WTC11 (cell line): ENCODE data around the gene KCNMA1. TPM values are rescaled to one million over a fixed set of nuclear protein-coding genes. Genes with fewer than 3 reads are reported as not detected.
A peak's percentile ranks its signal among the peaks of the same experiment; 100 is the strongest.

Source experiments
- ATAC-seq: fragments of 200-7000 bp; cut with Tn5 transposase; 2 replicates; pipeline ENCODE4 v1.10.0; 2021; ENCODE audit warnings: mild to moderate bottlenecking, moderate library complexity
- CTCF ChIA-PET: fragments of 300-600 bp; sonication (Branson Sonifier 250); formaldehyde crosslinking; loops from one replicate; lab custom pipeline; 2021; ENCODE audit warnings: antibody characterized with exemption; lab: Charles Lee
- POLR2A ChIA-PET: fragments of 350-600 bp; sonication (Branson Sonifier 250); formaldehyde crosslinking; loops from one replicate; lab custom pipeline; 2021; ENCODE audit warnings: antibody characterized with exemption; lab: Charles Lee
- DNase-seq: peaks from one replicate; pipeline ENCODE4 v3.0.0; 2021; ENCODE audit warnings: low spot score
- H3K27ac Mint-ChIP-seq: 2 replicates; pipeline ENCODE4 v1.8.0; 2021; ENCODE audit warnings: mixed read lengths
- H3K27me3 Mint-ChIP-seq: 2 replicates; pipeline ENCODE4 v1.8.0; 2021; ENCODE audit warnings: low read depth, mild to moderate bottlenecking, moderate library complexity, mixed read lengths
- H3K36me3 Mint-ChIP-seq: 2 replicates; pipeline ENCODE4 v1.8.0; 2021; ENCODE audit warnings: mixed read lengths
- H3K4me1 Mint-ChIP-seq: 2 replicates; pipeline ENCODE4 v1.8.0; 2022; ENCODE audit warnings: mixed read lengths
- H3K4me3 Mint-ChIP-seq: 2 replicates; pipeline ENCODE4 v1.8.0; 2021; ENCODE audit warnings: mild to moderate bottlenecking, moderate library complexity, mixed read lengths
- H3K9me3 Mint-ChIP-seq: 2 replicates; pipeline ENCODE4 v1.8.0; 2021; ENCODE audit warnings: mixed read lengths
- AFF4 ChIP-seq: sonication (generic); formaldehyde crosslinking; IDR thresholded peaks from 2 replicates; pipeline ENCODE4 v1.8.1; 2023; ENCODE audit warnings: mild to moderate bottlenecking, missing genetic modification reagents, borderline replicate concordance
- ATF6 ChIP-seq: sonication (generic); formaldehyde crosslinking; IDR thresholded peaks from 2 replicates; pipeline ENCODE4 v1.8.1; 2023; ENCODE audit warnings: mild to moderate bottlenecking, missing genetic modification reagents
- ETV6 ChIP-seq: sonication (generic); formaldehyde crosslinking; IDR thresholded peaks from 2 replicates; pipeline ENCODE4 v1.8.1; 2022; ENCODE audit warnings: mild to moderate bottlenecking, missing genetic modification reagents
- FOXJ3 ChIP-seq: sonication (generic); formaldehyde crosslinking; IDR thresholded peaks from 2 replicates; pipeline ENCODE4 v1.9.0; 2021; ENCODE audit warnings: missing genetic modification reagents, mild to moderate bottlenecking, borderline replicate concordance
- FOXK1 ChIP-seq: sonication (generic); formaldehyde crosslinking; IDR thresholded peaks from 2 replicates; pipeline ENCODE4 v1.8.0; 2022; ENCODE audit warnings: mild to moderate bottlenecking, moderate library complexity, missing genetic modification reagents
- FOXP1 ChIP-seq: sonication (generic); formaldehyde crosslinking; IDR thresholded peaks from 2 replicates; pipeline ENCODE4 v1.8.0; 2022; ENCODE audit warnings: missing genetic modification reagents, mild to moderate bottlenecking, moderate library complexity, borderline replicate concordance
- GRHL2 ChIP-seq: fragments of 250-450 bp; sonication (Bioruptor Pico); IDR thresholded peaks from 2 replicates; pipeline ENCODE4 v1.8.0; 2022; ENCODE audit warnings: mild to moderate bottlenecking, moderate library complexity; ENCODE audit not compliant: insufficient replicate concordance, severe bottlenecking
- GTF2I ChIP-seq: fragments of 250-450 bp; sonication (Bioruptor Pico); conservative IDR thresholded peaks from 2 replicates; pipeline ENCODE4 v1.4.0; 2021; ENCODE audit warnings: mild to moderate bottlenecking
- IRF2 ChIP-seq: sonication (generic); formaldehyde crosslinking; IDR thresholded peaks from 2 replicates; pipeline ENCODE4 v1.8.0; 2022; ENCODE audit warnings: low read depth, missing genetic modification reagents, borderline replicate concordance
- NFE2L1 ChIP-seq: sonication (generic); formaldehyde crosslinking; IDR thresholded peaks from 2 replicates; pipeline ENCODE4 v1.8.1; 2023; ENCODE audit warnings: missing genetic modification reagents
- RELA ChIP-seq: sonication (generic); formaldehyde crosslinking; IDR thresholded peaks from 2 replicates; pipeline ENCODE4 v1.8.1; 2022; ENCODE audit warnings: missing genetic modification reagents, mild to moderate bottlenecking, borderline replicate concordance
- TCF7 ChIP-seq: sonication (generic); formaldehyde crosslinking; IDR thresholded peaks from 2 replicates; pipeline ENCODE4 v1.8.0; 2022; ENCODE audit warnings: mild to moderate bottlenecking, low read depth, missing genetic modification reagents, moderate library complexity
- TEAD1 ChIP-seq: sonication (generic); formaldehyde crosslinking; IDR thresholded peaks from 2 replicates; pipeline ENCODE4 v1.8.0; 2022; ENCODE audit warnings: mild to moderate bottlenecking, missing genetic modification reagents
- USF2 ChIP-seq: sonication (generic); formaldehyde crosslinking; IDR thresholded peaks from 2 replicates; pipeline ENCODE4 v1.8.1; 2023; ENCODE audit warnings: mild to moderate bottlenecking, missing genetic modification reagents, moderate library complexity
- ZBTB43 ChIP-seq: sonication (generic); formaldehyde crosslinking; IDR thresholded peaks from 2 replicates; pipeline ENCODE4 v1.8.1; 2023; ENCODE audit warnings: mild to moderate bottlenecking, missing genetic modification reagents
- ZMAT4 ChIP-seq: fragments of 250-450 bp; sonication (Bioruptor Pico); IDR thresholded peaks from 2 replicates; pipeline ENCODE4 v1.9.0; 2021; ENCODE audit warnings: mild to moderate bottlenecking
- total RNA-seq: library from RNA; stranded (reverse); gene quantifications from 3 replicates; pipeline ENCODE4 v1.2.3, GENCODE V29; 2021

The KCNMA1 gene
- total RNA-seq, 1 experiment from 2014 or later, result 7.3 TPM

- H3K36me3 Mint-ChIP-seq, result peaks cover 4% of the 10 kb centered on the region; the same call in 1 of the 2 replicates
- TF ChIP-seq NFE2L1 (CRISPR knock-in tag) (no peak), USF2 (no peak), FOXJ3 (CRISPR knock-in tag) (no peak), ETV6 (no peak), TCF7 (CRISPR knock-in tag) (no peak), ZMAT4 (CRISPR knock-in tag) (no peak), ZBTB43 (CRISPR knock-in tag) (no peak), TEAD1 (CRISPR knock-in tag) (no peak), ATF6 (CRISPR knock-in tag) (no peak), FOXK1 (CRISPR knock-in tag) (no peak), IRF2 (CRISPR knock-in tag) (no peak), GRHL2 (CRISPR knock-in tag) (no peak), GTF2I (CRISPR knock-in tag) (no peak), FOXP1 (CRISPR knock-in tag) (no peak)
- ChIA-PET POLR2A (no interaction called here), CTCF (interaction anchor here (0.6 to 0.8 kb wide), 3 partner anchors 91 to 420 kb away, joined by 3 to 4 read pairs (median 3); no protein-coding TSS in a partner anchor)
- H3K4me1 Mint-ChIP-seq, result peaks cover 31% of the 10 kb centered on the region
- H3K9me3 Mint-ChIP-seq, result peaks cover 8% of the 10 kb centered on the region
- H3K27me3 Mint-ChIP-seq, result no peaks in the 10 kb centered on the region
- H3K27ac Mint-ChIP-seq, result no peak overlapping the region
- no peak overlapping the region for H3K4me3 Mint-ChIP-seq
- ATAC-seq (no peak), DNase-seq (no peak)
Measured at GRCh38 chr10:77514870-77515269, 122.7 kb downstream of the KCNMA1 start.

- H3K27me3 Mint-ChIP-seq, result no peaks in the 10 kb centered on the region
- H3K9me3 Mint-ChIP-seq, result no peaks in the 10 kb centered on the region
- peaks cover 31% of the 10 kb centered on the region for H3K4me1 Mint-ChIP-seq
- ChIA-PET CTCF (interaction anchor here (0.8 to 1.3 kb wide), 5 partner anchors 8 to 149 kb away, joined by 3 to 6 read pairs (median 3); no protein-coding TSS in a partner anchor), POLR2A (no interaction called here)
- H3K36me3 Mint-ChIP-seq, result no peaks in the 10 kb centered on the region
- DNase-seq, result no peak
- TF ChIP-seq RELA (no peak), AFF4 (CRISPR knock-in tag) (no peak)
- H3K27ac Mint-ChIP-seq, result no peak overlapping the region
- ATAC-seq, result peak; percentile 71
- no peak overlapping the region for H3K4me3 Mint-ChIP-seq
Measured at GRCh38 chr10:77513781-77514331, 123.8 kb downstream of the KCNMA1 start.
